Neural cell (in vitro differentiated cells): ENCODE measurements around the gene ECI1. TPM values are rescaled to one million over a fixed set of nuclear protein-coding genes. Genes with fewer than 3 reads are reported as not detected.

Experiments used
- H2AFZ ChIP-seq: fragments of 200-600, 300-800 bp; sonication (generic), shearing (Covaris generic); 2 replicates; pipeline ENCODE4 v1.6.0; 2014; ENCODE audit warnings: low read depth, mild to moderate bottlenecking, antibody characterized with exemption, low read length, moderate library complexity
- H3F3A ChIP-seq: fragments of 200-600 bp; shearing (Covaris generic); 2 replicates; pipeline ENCODE4 v1.6.1; 2016; ENCODE audit warnings: mild to moderate bottlenecking, moderate library complexity, mixed read lengths, antibody characterized with exemption, low read length; ENCODE audit not compliant: insufficient read depth, poor library complexity, severe bottlenecking
- H3K27ac ChIP-seq: fragments of 200-600, 300-800 bp; sonication (generic), shearing (Covaris generic); 2 replicates; pipeline ENCODE4 v1.5.1; 2014; ENCODE audit warnings: mild to moderate bottlenecking, low read length, moderate library complexity
- H3K27me3 ChIP-seq: fragments of 300-800, 200-600 bp; sonication (generic), shearing (Covaris generic); 2 replicates; pipeline ENCODE4 v1.6.0; 2014; ENCODE audit warnings: mild to moderate bottlenecking, low read depth, low read length, moderate library complexity; ENCODE audit not compliant: insufficient read depth
- H3K36me3 ChIP-seq: fragments of 300-800, 200-600 bp; sonication (generic), shearing (Covaris generic); 2 replicates; pipeline ENCODE4 v1.5.1; 2014; ENCODE audit warnings: mild to moderate bottlenecking, antibody characterized with exemption, low read length, moderate library complexity; ENCODE audit not compliant: insufficient read depth
- H3K4me2 ChIP-seq: fragments of 300-800, 200-600 bp; sonication (generic), shearing (Covaris generic); 2 replicates; pipeline ENCODE4 v1.6.0; 2014; ENCODE audit warnings: mild to moderate bottlenecking, low read length
- H3K4me3 ChIP-seq: fragments of 300-800, 200-600 bp; sonication (generic), shearing (Covaris generic); 2 replicates; pipeline ENCODE4 v1.5.1; 2014; ENCODE audit warnings: mild to moderate bottlenecking, low read length, moderate library complexity
- H3K79me2 ChIP-seq: fragments of 200-600 bp; shearing (Covaris generic); replicated peaks from 2 replicates; pipeline ENCODE4 v1.6.0; 2014; ENCODE audit warnings: mild to moderate bottlenecking, low read length, moderate library complexity; ENCODE audit not compliant: insufficient read depth
- H3K9ac ChIP-seq: fragments of 300-800, 200-600 bp; sonication (generic), shearing (Covaris generic); 2 replicates; pipeline ENCODE4 v1.6.1; 2016; ENCODE audit warnings: mild to moderate bottlenecking, low read length, mixed read lengths
- H3K9me2 ChIP-seq: fragments of 200-600 bp; shearing (Covaris generic); 2 replicates; pipeline ENCODE4 v1.6.1; 2016; ENCODE audit warnings: mild to moderate bottlenecking, low read length, mixed read lengths; ENCODE audit not compliant: insufficient read depth
- H3K9me3 ChIP-seq: fragments of 200-600, 300-800 bp; sonication (generic), shearing (Covaris generic); 2 replicates; pipeline ENCODE4 v1.6.1; 2016; ENCODE audit warnings: mild to moderate bottlenecking, mixed run types, low read length, moderate library complexity, mixed read lengths
- H4K20me1 ChIP-seq: fragments of 200-600 bp; shearing (Covaris generic); 2 replicates; pipeline ENCODE4 v1.6.1; 2016; ENCODE audit warnings: mild to moderate bottlenecking, mixed run types; ENCODE audit not compliant: insufficient read depth
- CTCF ChIP-seq: fragments of 450-650 bp; IDR thresholded peaks from 2 replicates; pipeline ENCODE4 v1.5.1; 2014; ENCODE audit warnings: antibody characterized with exemption, mild to moderate bottlenecking, moderate library complexity; ENCODE audit not compliant: poor library complexity, severe bottlenecking
- EP300 ChIP-seq: fragments of 450-650 bp; conservative IDR thresholded peaks from 2 replicates; pipeline ENCODE4 v1.6.1; 2014; ENCODE audit warnings: antibody characterized with exemption, mild to moderate bottlenecking, moderate library complexity; ENCODE audit not compliant: poor library complexity, severe bottlenecking
- EZH2 ChIP-seq: fragments of 200-600, 300-800 bp; shearing (Covaris generic), sonication (generic); IDR thresholded peaks from 2 replicates; pipeline ENCODE4 v1.6.1; 2014; ENCODE audit warnings: antibody characterized with exemption, low read length, borderline replicate concordance, mild to moderate bottlenecking; ENCODE audit not compliant: insufficient read depth, poor library complexity, severe bottlenecking
- POLR2AphosphoS5 ChIP-seq: IDR thresholded peaks from 2 replicates; pipeline ENCODE4 v1.6.1; 2012
- REST ChIP-seq: IDR thresholded peaks from 2 replicates; pipeline ENCODE4 v1.6.1; 2012; ENCODE audit warnings: borderline replicate concordance
- TAF1 ChIP-seq: IDR thresholded peaks from 2 replicates; pipeline ENCODE4 v1.6.1; 2012; ENCODE audit warnings: low read depth
- polyA plus RNA-seq: library from polyadenylated mRNA; depleted of rRNA; stranded (reverse); fragments of >200 nt; gene quantifications from 2 replicates; pipeline ENCODE4 v1.2.3, GENCODE V29; 2014

Gene ECI1
- polyA plus RNA-seq, 1 donor from 2014 or later = 35.3 TPM

- TF ChIP-seq EZH2 (no peak), REST (no peak)
- Histone ChIP-seq H2AFZ (no peak overlapping the region), H3F3A (no peaks in the 10 kb centered on the region), H3K9ac (no peak overlapping the region), H3K9me2 (no peaks in the 10 kb centered on the region), H3K36me3 (peaks cover 6% of the 10 kb centered on the region), H4K20me1 (no peaks in the 10 kb centered on the region), H3K4me2 (no peak overlapping the region), H3K9me3 (no peaks in the 10 kb centered on the region), H3K27me3 (no peaks in the 10 kb centered on the region), H3K79me2 (peaks cover 6% of the 10 kb centered on the region), H3K27ac (no peak overlapping the region), H3K4me3 (no peak overlapping the region)
Measured at GRCh38 chr16:2211923-2212347, 39.5 kb downstream of the ECI1 start.

GRCh38 chr16:2210386-2211365, 40.7 kb downstream of the ECI1 start, which contains the start of gene BRICD5:
Gene BRICD5, minus strand, starts transcription at chr16:2210863. Its CDS starts 30 bp downstream, at chr16:2210833.
- no peak within 1 kb of the TSS for H3K27ac ChIP-seq

More at GRCh38 chr16:2210386-2211365, 40.7 kb downstream of the ECI1 start, which contains the start of gene BRICD5:
- TF ChIP-seq POLR2AphosphoS5 = no peak
- TF ChIP-seq CTCF = no peak
- TF ChIP-seq EZH2 = no peak
- TF ChIP-seq TAF1 = no peak
- no peak for TF ChIP-seq EP300
- no peak for TF ChIP-seq REST
- H4K20me1 ChIP-seq = no peaks in the 10 kb centered on the region
- no peak within 1 kb of the TSS for H3K4me3 ChIP-seq
- no peak within 1 kb of the TSS for H3K4me2 ChIP-seq
- H3K79me2 ChIP-seq = peaks cover 9% of the 10 kb centered on the region
- peaks cover 6% of the 10 kb centered on the region for H3K36me3 ChIP-seq
- no peak within 1 kb of the TSS for H3K9ac ChIP-seq
- H3K27me3 ChIP-seq = no peaks in the 10 kb centered on the region
- no peaks in the 10 kb centered on the region for H3K9me3 ChIP-seq
- no peaks in the 10 kb centered on the region for H3K9me2 ChIP-seq
- H2AFZ ChIP-seq = no peak within 1 kb of the TSS
- no peaks in the 10 kb centered on the region for H3F3A ChIP-seq
